ENCODE data around the gene KRTAP10-5.
A peak's percentile ranks its signal among the peaks of the same experiment; 100 is the strongest.

- TF ChIP-seq, protein P1, sequence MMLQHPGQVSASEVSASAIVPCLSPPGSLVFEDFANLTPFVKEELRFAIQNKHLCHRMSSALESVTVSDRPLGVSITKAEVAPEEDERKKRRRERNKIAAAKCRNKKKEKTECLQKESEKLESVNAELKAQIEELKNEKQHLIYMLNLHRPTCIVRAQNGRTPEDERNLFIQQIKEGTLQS (IDR thresholded peaks at IDR 0.05), result no peak
- TF ChIP-seq, protein P1 (CRISPR knock-in tag; conservative IDR thresholded peaks at IDR 0.05), result no peak
- TF ChIP-seq GABPB2 (CRISPR knock-in tag; conservative IDR thresholded peaks at IDR 0.05), result no peak
- TF ChIP-seq CHD4 (IDR thresholded peaks at IDR 0.05; ENCODE audit: insufficient read depth, insufficient replicate concordance, low read depth, low read length, poor library complexity, severe bottlenecking), result no peak
- TF ChIP-seq CREB1 (IDR thresholded peaks at IDR 0.05), result peak; percentile 50; the same call in 1 of the 2 replicates
- TF ChIP-seq CREB1 (CRISPR knock-in tag; IDR thresholded peaks at IDR 0.05), result peak; percentile 89
- TF ChIP-seq ZFP36 (IDR thresholded peaks at IDR 0.05; ENCODE audit: low read depth, low read length, partially characterized antibody), result no peak
- TF ChIP-seq, protein P2, sequence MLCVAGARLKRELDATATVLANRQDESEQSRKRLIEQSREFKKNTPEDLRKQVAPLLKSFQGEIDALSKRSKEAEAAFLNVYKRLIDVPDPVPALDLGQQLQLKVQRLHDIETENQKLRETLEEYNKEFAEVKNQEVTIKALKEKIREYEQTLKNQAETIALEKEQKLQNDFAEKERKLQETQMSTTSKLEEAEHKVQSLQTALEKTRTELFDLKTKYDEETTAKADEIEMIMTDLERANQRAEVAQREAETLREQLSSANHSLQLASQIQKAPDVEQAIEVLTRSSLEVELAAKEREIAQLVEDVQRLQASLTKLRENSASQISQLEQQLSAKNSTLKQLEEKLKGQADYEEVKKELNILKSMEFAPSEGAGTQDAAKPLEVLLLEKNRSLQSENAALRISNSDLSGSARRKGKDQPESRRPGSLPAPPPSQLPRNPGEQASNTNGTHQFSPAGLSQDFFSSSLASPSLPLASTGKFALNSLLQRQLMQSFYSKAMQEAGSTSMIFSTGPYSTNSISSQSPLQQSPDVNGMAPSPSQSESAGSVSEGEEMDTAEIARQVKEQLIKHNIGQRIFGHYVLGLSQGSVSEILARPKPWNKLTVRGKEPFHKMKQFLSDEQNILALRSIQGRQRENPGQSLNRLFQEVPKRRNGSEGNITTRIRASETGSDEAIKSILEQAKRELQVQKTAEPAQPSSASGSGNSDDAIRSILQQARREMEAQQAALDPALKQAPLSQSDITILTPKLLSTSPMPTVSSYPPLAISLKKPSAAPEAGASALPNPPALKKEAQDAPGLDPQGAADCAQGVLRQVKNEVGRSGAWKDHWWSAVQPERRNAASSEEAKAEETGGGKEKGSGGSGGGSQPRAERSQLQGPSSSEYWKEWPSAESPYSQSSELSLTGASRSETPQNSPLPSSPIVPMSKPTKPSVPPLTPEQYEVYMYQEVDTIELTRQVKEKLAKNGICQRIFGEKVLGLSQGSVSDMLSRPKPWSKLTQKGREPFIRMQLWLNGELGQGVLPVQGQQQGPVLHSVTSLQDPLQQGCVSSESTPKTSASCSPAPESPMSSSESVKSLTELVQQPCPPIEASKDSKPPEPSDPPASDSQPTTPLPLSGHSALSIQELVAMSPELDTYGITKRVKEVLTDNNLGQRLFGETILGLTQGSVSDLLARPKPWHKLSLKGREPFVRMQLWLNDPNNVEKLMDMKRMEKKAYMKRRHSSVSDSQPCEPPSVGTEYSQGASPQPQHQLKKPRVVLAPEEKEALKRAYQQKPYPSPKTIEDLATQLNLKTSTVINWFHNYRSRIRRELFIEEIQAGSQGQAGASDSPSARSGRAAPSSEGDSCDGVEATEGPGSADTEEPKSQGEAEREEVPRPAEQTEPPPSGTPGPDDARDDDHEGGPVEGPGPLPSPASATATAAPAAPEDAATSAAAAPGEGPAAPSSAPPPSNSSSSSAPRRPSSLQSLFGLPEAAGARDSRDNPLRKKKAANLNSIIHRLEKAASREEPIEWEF (CRISPR knock-in tag; IDR thresholded peaks at IDR 0.05), result no peak
- no peak for TF ChIP-seq ZNF668 (CRISPR knock-in tag; IDR thresholded peaks at IDR 0.05)
- TF ChIP-seq SMARCA4 (IDR thresholded peaks at IDR 0.05), result no peak
- no peak for TF ChIP-seq EP300 (IDR thresholded peaks at IDR 0.05; ENCODE audit: low read length)
- no peak for TF ChIP-seq NFE2L1 (tag; IDR thresholded peaks at IDR 0.05; ENCODE audit: borderline replicate concordance, low read depth)
These were observed 11.5 kb downstream of the KRTAP10-5 start for GRCh38 chr21:44568667-44569556.
